ENCODE results near the gene CACNG4.

GRCh38 chr17:67066717-67067116, 102.2 kb downstream of the CACNG4 start:
- no peak for TF ChIP-seq POLR2A (IDR thresholded peaks at IDR 0.05)
- TF ChIP-seq, protein P1, sequence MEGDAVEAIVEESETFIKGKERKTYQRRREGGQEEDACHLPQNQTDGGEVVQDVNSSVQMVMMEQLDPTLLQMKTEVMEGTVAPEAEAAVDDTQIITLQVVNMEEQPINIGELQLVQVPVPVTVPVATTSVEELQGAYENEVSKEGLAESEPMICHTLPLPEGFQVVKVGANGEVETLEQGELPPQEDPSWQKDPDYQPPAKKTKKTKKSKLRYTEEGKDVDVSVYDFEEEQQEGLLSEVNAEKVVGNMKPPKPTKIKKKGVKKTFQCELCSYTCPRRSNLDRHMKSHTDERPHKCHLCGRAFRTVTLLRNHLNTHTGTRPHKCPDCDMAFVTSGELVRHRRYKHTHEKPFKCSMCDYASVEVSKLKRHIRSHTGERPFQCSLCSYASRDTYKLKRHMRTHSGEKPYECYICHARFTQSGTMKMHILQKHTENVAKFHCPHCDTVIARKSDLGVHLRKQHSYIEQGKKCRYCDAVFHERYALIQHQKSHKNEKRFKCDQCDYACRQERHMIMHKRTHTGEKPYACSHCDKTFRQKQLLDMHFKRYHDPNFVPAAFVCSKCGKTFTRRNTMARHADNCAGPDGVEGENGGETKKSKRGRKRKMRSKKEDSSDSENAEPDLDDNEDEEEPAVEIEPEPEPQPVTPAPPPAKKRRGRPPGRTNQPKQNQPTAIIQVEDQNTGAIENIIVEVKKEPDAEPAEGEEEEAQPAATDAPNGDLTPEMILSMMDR (IDR thresholded peaks at IDR 0.05): no peak
- no peak for TF ChIP-seq POLR2AphosphoS5 (IDR thresholded peaks at IDR 0.05; ENCODE audit: insufficient read depth in 1 of 2, low read depth in 1 of 2)

Measured in vagina (tissue), 2 donors.